Measurements from ENCODE around the gene FAM234B.
"Not testable (repeated sequence)": the region's sequence is repeated elsewhere in the genome, so short reads cannot be mapped to it uniquely, and the experiment has no call there.

FAM234B gene

GRCh38 chr12:13053617-13054016 is 9.4 kb downstream of the FAM234B start:
- H3K4me3 Mint-ChIP-seq, H3K27ac Mint-ChIP-seq, H3K36me3 Mint-ChIP-seq, DNase-seq, H3K4me1 Mint-ChIP-seq, H3K27me3 Mint-ChIP-seq: not testable (repeated sequence)
- peaks cover 10% of the 10 kb centered on the region for H3K9me3 Mint-ChIP-seq
- CTCF ChIA-PET = interaction anchor here (0.8 to 1.4 kb wide), 2 partner anchors 68 to 159 kb away, joined by 3 read pairs; no protein-coding TSS in a partner anchor

- Mint-ChIP-seq H3K9me3 (no peaks in the 10 kb centered on the region), H3K4me3 (no peak overlapping the region), H3K36me3 (no peaks in the 10 kb centered on the region), H3K27me3 (no peaks in the 10 kb centered on the region), H3K27ac (no peak overlapping the region), H3K4me1 (no peaks in the 10 kb centered on the region)
- CTCF ChIA-PET = interaction anchor here (1.1 kb wide), 1 partner anchor 78 kb away, joined by 3 read pairs; no protein-coding TSS in a partner anchor
- no peak for DNase-seq
Observed at GRCh38 chr12:13060581-13060980, 16.4 kb downstream of the FAM234B start.

- Mint-ChIP-seq H3K27me3 (no peaks in the 10 kb centered on the region), H3K4me3 (no peak overlapping the region), H3K27ac (no peak overlapping the region), H3K36me3 (no peaks in the 10 kb centered on the region), H3K9me3 (no peaks in the 10 kb centered on the region), H3K4me1 (no peaks in the 10 kb centered on the region)
- no peak for DNase-seq
- CTCF ChIA-PET = interaction anchor here (1.1 kb wide), 1 partner anchor 79 kb away, joined by 3 read pairs; no protein-coding TSS in a partner anchor
Observed at GRCh38 chr12:13061377-13061776, 17.2 kb downstream of the FAM234B start.

- no peak overlapping the region for H3K4me3 Mint-ChIP-seq
- H3K27me3 Mint-ChIP-seq = no peaks in the 10 kb centered on the region
- H3K27ac Mint-ChIP-seq = no peak overlapping the region
- CTCF ChIA-PET = no interaction called here
- H3K4me1 Mint-ChIP-seq = peaks cover 2% of the 10 kb centered on the region
- no peaks in the 10 kb centered on the region for H3K9me3 Mint-ChIP-seq
- DNase-seq = no peak
- no peaks in the 10 kb centered on the region for H3K36me3 Mint-ChIP-seq
Observed at GRCh38 chr12:13062669-13063068, 18.5 kb downstream of the FAM234B start.

GRCh38 chr12:13066014-13066413 is 21.8 kb downstream of the FAM234B start:
- Mint-ChIP-seq H3K36me3 (peaks cover 2% of the 10 kb centered on the region), H3K4me3 (no peak overlapping the region), H3K4me1 (peaks cover 2% of the 10 kb centered on the region), H3K27ac (no peak overlapping the region), H3K27me3 (no peaks in the 10 kb centered on the region), H3K9me3 (no peaks in the 10 kb centered on the region)
- CTCF ChIA-PET = interaction anchor here (1.3 kb wide), 2 partner anchors 8 to 142 kb away, joined by 3 to 4 read pairs; no protein-coding TSS in a partner anchor
- no peak for DNase-seq

- CTCF ChIA-PET = no interaction called here
- peaks cover 2% of the 10 kb centered on the region for H3K36me3 Mint-ChIP-seq
- DNase-seq = no peak
- no peaks in the 10 kb centered on the region for H3K27me3 Mint-ChIP-seq
- no peak overlapping the region for H3K4me3 Mint-ChIP-seq
- H3K27ac Mint-ChIP-seq = no peak overlapping the region
- no peaks in the 10 kb centered on the region for H3K9me3 Mint-ChIP-seq
- peaks cover 2% of the 10 kb centered on the region for H3K4me1 Mint-ChIP-seq
Observed at GRCh38 chr12:13066459-13066858, 22.3 kb downstream of the FAM234B start.

GRCh38 chr12:13067322-13067721 is 23.1 kb downstream of the FAM234B start:
- Mint-ChIP-seq H3K27ac (no peak overlapping the region), H3K4me3 (no peak overlapping the region), H3K9me3 (no peaks in the 10 kb centered on the region), H3K27me3 (no peaks in the 10 kb centered on the region), H3K4me1 (peaks cover 2% of the 10 kb centered on the region), H3K36me3 (peaks cover 2% of the 10 kb centered on the region)
- no peak for DNase-seq
- CTCF ChIA-PET = no interaction called here

- CTCF ChIA-PET = no interaction called here
- Mint-ChIP-seq H3K4me1 (peaks cover 2% of the 10 kb centered on the region), H3K4me3 (no peak overlapping the region), H3K27ac (no peak overlapping the region), H3K27me3 (no peaks in the 10 kb centered on the region), H3K9me3 (no peaks in the 10 kb centered on the region), H3K36me3 (peaks cover 2% of the 10 kb centered on the region)
- no peak for DNase-seq
Observed at GRCh38 chr12:13069380-13069779, 25.2 kb downstream of the FAM234B start.

- Mint-ChIP-seq H3K4me1 (peaks cover 2% of the 10 kb centered on the region), H3K4me3 (no peak overlapping the region), H3K36me3 (peaks cover 2% of the 10 kb centered on the region), H3K27ac (no peak overlapping the region), H3K27me3 (no peaks in the 10 kb centered on the region), H3K9me3 (no peaks in the 10 kb centered on the region)
- CTCF ChIA-PET = no interaction called here
- DNase-seq = no peak
Observed at GRCh38 chr12:13071305-13072280, 27.4 kb downstream of the FAM234B start.

- Mint-ChIP-seq H3K27me3 (no peaks in the 10 kb centered on the region), H3K36me3 (peaks cover 4% of the 10 kb centered on the region), H3K4me1 (no peaks in the 10 kb centered on the region), H3K9me3 (no peaks in the 10 kb centered on the region), H3K4me3 (no peak overlapping the region), H3K27ac (no peak overlapping the region)
- DNase-seq = no peak
- CTCF ChIA-PET = no interaction called here
Observed at GRCh38 chr12:13073173-13073572, 29.0 kb downstream of the FAM234B start.

- CTCF ChIA-PET = interaction anchor here (0.6 to 1.5 kb wide), 4 partner anchors 9 to 158 kb away, joined by 3 to 4 read pairs (median 3); no protein-coding TSS in a partner anchor
- Mint-ChIP-seq H3K27me3 (no peaks in the 10 kb centered on the region), H3K4me1 (no peaks in the 10 kb centered on the region), H3K36me3 (peaks cover 1% of the 10 kb centered on the region), H3K9me3 (no peaks in the 10 kb centered on the region), H3K27ac (no peak overlapping the region), H3K4me3 (no peak overlapping the region)
- DNase-seq = no peak
Observed at GRCh38 chr12:13074396-13075117, 30.4 kb downstream of the FAM234B start.

- no peaks in the 10 kb centered on the region for H3K4me1 Mint-ChIP-seq
- CTCF ChIA-PET = interaction anchor here (1.5 kb wide), 1 partner anchor 10 kb away, joined by 4 read pairs; no protein-coding TSS in a partner anchor
Observed at GRCh38 chr12:13075118-13075480, 30.9 kb downstream of the FAM234B start.

GRCh38 chr12:13075786-13076570 is 31.8 kb downstream of the FAM234B start:
- H3K9me3 Mint-ChIP-seq = no peaks in the 10 kb centered on the region
- H3K36me3 Mint-ChIP-seq = peaks cover 1% of the 10 kb centered on the region
- no peak for DNase-seq
- no peaks in the 10 kb centered on the region for H3K4me1 Mint-ChIP-seq
- no peak overlapping the region for H3K4me3 Mint-ChIP-seq
- H3K27me3 Mint-ChIP-seq = no peaks in the 10 kb centered on the region
- CTCF ChIA-PET = interaction anchor here (1.5 kb wide), 1 partner anchor 9 kb away, joined by 4 read pairs; no protein-coding TSS in a partner anchor
- H3K27ac Mint-ChIP-seq = no peak overlapping the region

More at GRCh38 chr12:13075118-13075480, 30.9 kb downstream of the FAM234B start:
- DNase-seq = no peak
- Mint-ChIP-seq H3K4me3 (no peak overlapping the region), H3K36me3 (peaks cover 1% of the 10 kb centered on the region), H3K27me3 (no peaks in the 10 kb centered on the region), H3K9me3 (no peaks in the 10 kb centered on the region), H3K27ac (no peak overlapping the region)

Measured in activated naive CD4-positive, alpha-beta T cell treated with anti-CD3 and anti-CD28 coated beads, Interleukin-2, amount 10 ng/mL, durations not matched to agents 7 days and 5 days (primary cell).